Suprapubic skin (tissue), 4 donors: ENCODE results near the gene HBE1.

ENCODE experiments used
- CTCF ChIP-seq, 2 donors: fragments of 200-600 bp in 1 of 2; fragments of 450-650 bp in 1 of 2; sonication (generic) in 1 of 2; IDR thresholded peaks; one replicate each; pipeline ENCODE4 v1.5.1; 2016 to 2019; ENCODE audit warnings: antibody characterized with exemption in 2 of 2, mild to moderate bottlenecking in 1 of 2, moderate library complexity in 1 of 2
- POLR2A ChIP-seq, 2 donors: fragments of 450-650 bp; IDR thresholded peaks; one replicate each; pipeline ENCODE4 v1.6.1; 2017; ENCODE audit warnings: antibody characterized with exemption in 2 of 2, mild to moderate bottlenecking in 2 of 2, moderate library complexity in 2 of 2
- POLR2AphosphoS5 ChIP-seq, 3 donors: sonication (generic); formaldehyde crosslinking; IDR thresholded peaks; one replicate each; pipeline ENCODE4 v1.6.1; 2017; ENCODE audit warnings: antibody characterized with exemption in 3 of 3

- TF ChIP-seq CTCF (IDR thresholded peaks at IDR 0.05) (no peak), POLR2A (IDR thresholded peaks at IDR 0.05) (no peak), POLR2AphosphoS5 (IDR thresholded peaks at IDR 0.05) (no peak)
Observed at GRCh38 chr11:5267033-5267563, 2.6 kb downstream of the HBE1 start.
